Measurements from ENCODE around the gene PON2. TPM values are rescaled to one million over a fixed set of nuclear protein-coding genes. Genes with fewer than 3 reads are reported as not detected.
A peak's percentile ranks its signal among the peaks of the same experiment; 100 is the strongest.
"Not testable (repeated sequence)": the region's sequence is repeated elsewhere in the genome, so short reads cannot be mapped to it uniquely, and the experiment has no call there.

PON2 gene
- total and polyA plus RNA-seq, 2 experiments from 2014 or later, result 76.9 to 94.2 TPM

GRCh38 chr7:95394370-95394769 is 40.5 kb downstream of the PON2 start:
- no peak for DNase-seq (ENCODE audit: low read depth in 1 of 2, low spot score in 1 of 2)
- no peak for TF ChIP-seq CTCF (IDR thresholded peaks at IDR 0.05; ENCODE audit: low read depth, low read length)
- no peaks in the 10 kb centered on the region for H3K36me3 ChIP-seq
- no peak overlapping the region for H3K27ac ChIP-seq
- H3K4me1 ChIP-seq (ENCODE audit: low read depth), result no peaks in the 10 kb centered on the region
- H3K4me3 ChIP-seq, result no peak overlapping the region
- H3K27me3 ChIP-seq, result peaks cover 19% of the 10 kb centered on the region
- no peaks in the 10 kb centered on the region for H3K9me3 ChIP-seq (ENCODE audit: low read depth)

GRCh38 chr7:95391761-95392160 is 43.1 kb downstream of the PON2 start:
- no peak for TF ChIP-seq CTCF (IDR thresholded peaks at IDR 0.05; ENCODE audit: low read depth, low read length)
- H3K36me3 ChIP-seq, result no peaks in the 10 kb centered on the region
- DNase-seq (ENCODE audit: low read depth in 1 of 2, low spot score in 1 of 2), result peak in 1 of 2 donors; percentile 62
- H3K9me3 ChIP-seq (ENCODE audit: low read depth), result no peaks in the 10 kb centered on the region
- H3K4me3 ChIP-seq, result no peak overlapping the region
- no peak overlapping the region for H3K27ac ChIP-seq
- peaks cover 13% of the 10 kb centered on the region for H3K27me3 ChIP-seq
- no peaks in the 10 kb centered on the region for H3K4me1 ChIP-seq (ENCODE audit: low read depth)

GRCh38 chr7:95389516-95389915 is 45.3 kb downstream of the PON2 start:
- no peak overlapping the region for H3K27ac ChIP-seq
- TF ChIP-seq CTCF (IDR thresholded peaks at IDR 0.05; ENCODE audit: low read depth, low read length), result no peak
- H3K4me1 ChIP-seq (ENCODE audit: low read depth), result no peaks in the 10 kb centered on the region
- H3K27me3 ChIP-seq, result no peaks in the 10 kb centered on the region
- H3K4me3 ChIP-seq, result no peak overlapping the region
- no peaks in the 10 kb centered on the region for H3K9me3 ChIP-seq (ENCODE audit: low read depth)
- DNase-seq (ENCODE audit: low read depth in 1 of 2, low spot score in 1 of 2), result no peak
- H3K36me3 ChIP-seq, result no peaks in the 10 kb centered on the region

GRCh38 chr7:95379457-95379856 is 55.4 kb downstream of the PON2 start:
- DNase-seq (ENCODE audit: low read depth in 1 of 2, low spot score in 1 of 2); H3K36me3 ChIP-seq; H3K4me3 ChIP-seq; H3K4me1 ChIP-seq (ENCODE audit: low read depth); H3K9me3 ChIP-seq (ENCODE audit: low read depth); H3K27ac ChIP-seq; H3K27me3 ChIP-seq: not testable (repeated sequence)

GRCh38 chr7:95376632-95377400 is 58.0 kb downstream of the PON2 start:
- H3K4me1 ChIP-seq (ENCODE audit: low read depth), result no peaks in the 10 kb centered on the region
- no peak overlapping the region for H3K4me3 ChIP-seq
- H3K27me3 ChIP-seq, result no peaks in the 10 kb centered on the region
- H3K9me3 ChIP-seq (ENCODE audit: low read depth), result no peaks in the 10 kb centered on the region
- no peaks in the 10 kb centered on the region for H3K36me3 ChIP-seq
- no peak for DNase-seq (ENCODE audit: low read depth in 1 of 2, low spot score in 1 of 2)
- no peak overlapping the region for H3K27ac ChIP-seq
- no peak for TF ChIP-seq CTCF (IDR thresholded peaks at IDR 0.05; ENCODE audit: low read depth, low read length)

GRCh38 chr7:95375591-95376257 is 59.1 kb downstream of the PON2 start:
- DNase-seq (ENCODE audit: low read depth in 1 of 2, low spot score in 1 of 2), result no peak
- Histone ChIP-seq H3K36me3 (no peaks in the 10 kb centered on the region), H3K9me3 (ENCODE audit: low read depth) (no peaks in the 10 kb centered on the region), H3K27ac (no peak overlapping the region), H3K4me1 (ENCODE audit: low read depth) (no peaks in the 10 kb centered on the region), H3K27me3 (no peaks in the 10 kb centered on the region), H3K4me3 (no peak overlapping the region)
- no peak for TF ChIP-seq CTCF (IDR thresholded peaks at IDR 0.05; ENCODE audit: low read depth, low read length)

All from cardiac muscle cell (in vitro differentiated cells and primary cell).